CD4-positive, alpha-beta memory T cell (primary cell): ENCODE results near the gene ANKDD1B. TPM values are rescaled to one million over a fixed set of nuclear protein-coding genes. Genes with fewer than 3 reads are reported as not detected.

ENCODE experiments used
- CTCF ChIA-PET: fragments of 350-600 bp; sonication (Branson Sonifier 250); formaldehyde crosslinking; loops from one replicate; lab custom pipeline; 2021; ENCODE audit warnings: inconsistent platforms; ENCODE audit not compliant: partially characterized antibody; lab: Charles Lee
- POLR2A ChIA-PET: fragments of 350-600 bp; sonication (Branson Sonifier 250); formaldehyde crosslinking; loops from one replicate; lab custom pipeline; 2021; ENCODE audit not compliant: partially characterized antibody; lab: Charles Lee
- DNase-seq, 5 donors: peaks; one replicate each; pipeline versions ENCODE4 v3.0.0 to v3.0.0-alpha.2; 2020 to 2022; ENCODE audit warnings: mixed read lengths in 1 of 5
- H3K27ac ChIP-seq: one replicate; pipeline ENCODE4 v1.7.0; 2013; ENCODE audit warnings: low read depth, low read length
- H3K27me3 ChIP-seq: 2 replicates; pipeline ENCODE4 v1.7.0; 2013; ENCODE audit warnings: mild to moderate bottlenecking, low read length, moderate library complexity; ENCODE audit not compliant: insufficient read depth
- H3K36me3 ChIP-seq: 2 replicates; pipeline ENCODE4 v1.7.0; 2013; ENCODE audit warnings: mild to moderate bottlenecking, low read length, moderate library complexity; ENCODE audit not compliant: insufficient read depth
- H3K4me1 ChIP-seq: 2 replicates; pipeline ENCODE4 v1.7.0; 2013; ENCODE audit warnings: mild to moderate bottlenecking, low read length, moderate library complexity; ENCODE audit not compliant: insufficient read depth
- H3K4me3 ChIP-seq, 2 donors: one replicate each; pipeline ENCODE4 v1.7.0; 2013; ENCODE audit warnings: low read length in 2 of 2, mild to moderate bottlenecking in 1 of 2
- H3K9me3 ChIP-seq, 2 donors: one replicate each; pipeline ENCODE4 v1.7.0; 2013; ENCODE audit warnings: low read length in 2 of 2, control low read depth in 1 of 2; ENCODE audit not compliant: control insufficient read depth in 1 of 2
- H3K27ac Mint-ChIP-seq, 7 donors: one replicate each; pipeline ENCODE4 v1.8.0; 2020 to 2021; ENCODE audit warnings: mixed read lengths in 7 of 7, mild to moderate bottlenecking in 6 of 7, inconsistent platforms in 3 of 7, moderate library complexity in 3 of 7
- H3K27me3 Mint-ChIP-seq, 2 donors: one replicate each; pipeline ENCODE4 v1.8.0; 2020 to 2021; ENCODE audit warnings: mixed read lengths in 2 of 2
- H3K36me3 Mint-ChIP-seq, 2 donors: one replicate each; pipeline ENCODE4 v1.8.0; 2020 to 2021; ENCODE audit warnings: mixed read lengths in 2 of 2, inconsistent platforms in 1 of 2, mild to moderate bottlenecking in 1 of 2
- H3K4me1 Mint-ChIP-seq, 4 donors: one replicate each; pipeline ENCODE4 v1.8.0; 2020 to 2021; ENCODE audit warnings: mixed read lengths in 4 of 4, mild to moderate bottlenecking in 1 of 4
- H3K4me3 Mint-ChIP-seq, 8 donors: one replicate each; pipeline ENCODE4 v1.8.0; 2020 to 2021; ENCODE audit warnings: mixed read lengths in 8 of 8, mild to moderate bottlenecking in 7 of 8, moderate library complexity in 6 of 8, inconsistent platforms in 3 of 8
- H3K9me3 Mint-ChIP-seq, 8 donors: one replicate each; pipeline ENCODE4 v1.8.0; 2020 to 2021; ENCODE audit warnings: mixed read lengths in 8 of 8, mild to moderate bottlenecking in 5 of 8, inconsistent platforms in 3 of 8, moderate library complexity in 1 of 8
- intact Hi-C: fragments of 100-400 bp; cut with micrococcal nuclease; formaldehyde crosslinking; loops from one replicate; pipeline ENCODE4 v1.15.1; 2023
- polyA plus RNA-seq, 2 donors: library from polyadenylated mRNA; unstranded; fragments of 300-500 nt; fragmentation: Illumina TruSeq; gene quantifications; one replicate each; pipeline ENCODE4 v1.2.3, GENCODE V29; 2021
- total RNA-seq, 2 experiments: library from RNA; stranded (reverse); gene quantifications; one replicate each; pipeline ENCODE4 v1.2.3, GENCODE V29; 2021

ANKDD1B gene
- total and polyA plus RNA-seq, 4 experiments from 2014 or later, result 0.61 to 0.73 TPM; not detected in 2

- Mint-ChIP-seq H3K27ac (no peak overlapping the region), H3K9me3 (peaks cover 0 to 10% (median 2%) of the 10 kb centered on the region in 8 donors), H3K4me1 (no peaks in the 10 kb centered on the region), H3K4me3 (no peak overlapping the region), H3K27me3 (no peaks in the 10 kb centered on the region), H3K36me3 (peaks cover 0 to 1% of the 10 kb centered on the region in 2 donors)
- no peaks in the 10 kb centered on the region for H3K9me3 ChIP-seq
- no peaks in the 10 kb centered on the region for H3K36me3 ChIP-seq
- no peak for DNase-seq
- POLR2A ChIA-PET, result no interaction called here
- intact Hi-C loops, result no loop called here
- H3K27me3 ChIP-seq, result no peaks in the 10 kb centered on the region
- H3K4me3 ChIP-seq, result no peak overlapping the region
- CTCF ChIA-PET, result no interaction called here
- H3K4me1 ChIP-seq, result no peaks in the 10 kb centered on the region
- no peak overlapping the region for H3K27ac ChIP-seq
These were observed 29.6 kb downstream of the ANKDD1B start for GRCh38 chr5:75640826-75641225.

- H3K9me3 Mint-ChIP-seq, result peaks cover 0 to 6% (median 3%) of the 10 kb centered on the region in 8 donors
- no peak for DNase-seq
- CTCF ChIA-PET, result no interaction called here
These were observed 37.5 kb downstream of the ANKDD1B start for GRCh38 chr5:75648712-75649111.

DNA sequence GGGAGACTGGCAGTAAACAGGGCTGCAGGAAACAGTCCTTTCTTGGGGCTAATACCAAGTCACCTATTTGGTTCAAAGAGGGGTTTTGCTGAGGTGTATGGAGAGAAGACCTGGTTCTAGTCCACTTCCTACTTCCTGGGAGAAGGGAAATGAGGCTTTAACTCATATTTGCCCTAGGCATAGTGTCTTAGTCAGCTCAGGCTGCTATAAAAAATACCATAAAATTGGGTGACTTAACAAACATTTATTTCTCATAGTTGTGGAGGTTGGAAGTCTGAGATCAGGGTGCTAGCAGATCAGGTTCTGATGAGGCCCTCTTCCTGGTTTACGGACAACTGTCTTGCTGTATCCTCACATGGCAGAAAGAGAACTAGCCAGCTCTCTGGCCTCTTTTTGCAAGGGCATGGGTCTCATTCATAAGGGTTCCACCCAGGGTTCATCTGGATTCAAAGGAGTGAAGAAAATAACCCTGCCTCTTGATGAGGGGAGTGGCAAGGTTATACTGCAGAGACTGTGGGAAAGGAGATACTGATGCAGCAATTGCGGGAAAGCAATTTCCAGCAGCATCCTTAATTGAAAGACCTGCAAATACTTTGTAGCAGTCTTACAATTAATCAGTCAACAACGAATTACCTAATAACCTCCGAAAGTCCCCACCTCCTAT lies 40.5 kb downstream of the ANKDD1B start:
- Mint-ChIP-seq H3K27ac (no peak overlapping the region), H3K4me1 (peaks cover 0 to 7% (median 3%) of the 10 kb centered on the region in 4 donors), H3K36me3 (no peaks in the 10 kb centered on the region), H3K27me3 (peaks cover 0 to 4% of the 10 kb centered on the region in 2 donors), H3K9me3 (peaks cover 0 to 6% (median 3%) of the 10 kb centered on the region in 8 donors), H3K4me3 (no peak overlapping the region)
- Histone ChIP-seq H3K36me3 (no peaks in the 10 kb centered on the region), H3K4me3 (no peak overlapping the region), H3K27me3 (no peaks in the 10 kb centered on the region), H3K4me1 (no peaks in the 10 kb centered on the region), H3K27ac (no peak overlapping the region), H3K9me3 (no peaks in the 10 kb centered on the region)
- ChIA-PET POLR2A (no interaction called here), CTCF (no interaction called here)
- intact Hi-C loops, result no loop called here
- no peak for DNase-seq

More at GRCh38 chr5:75648712-75649111, 37.5 kb downstream of the ANKDD1B start:
- no peak overlapping the region for H3K4me3 Mint-ChIP-seq
- H3K27me3 Mint-ChIP-seq, result peaks cover 0 to 2% of the 10 kb centered on the region in 2 donors
- no peaks in the 10 kb centered on the region for H3K36me3 Mint-ChIP-seq
- POLR2A ChIA-PET, result no interaction called here
- H3K27ac Mint-ChIP-seq, result peak overlapping the region in 1 of 7 donors; percentile 17
- H3K4me3 ChIP-seq, result no peak overlapping the region
- H3K27ac ChIP-seq, result no peak overlapping the region
- intact Hi-C loops, result no loop called here
- H3K4me1 Mint-ChIP-seq, result peaks cover 0 to 7% (median 3%) of the 10 kb centered on the region in 4 donors
- H3K4me1 ChIP-seq, result no peaks in the 10 kb centered on the region
- H3K27me3 ChIP-seq, result no peaks in the 10 kb centered on the region
- H3K9me3 ChIP-seq, result no peaks in the 10 kb centered on the region
- no peaks in the 10 kb centered on the region for H3K36me3 ChIP-seq

DNA sequence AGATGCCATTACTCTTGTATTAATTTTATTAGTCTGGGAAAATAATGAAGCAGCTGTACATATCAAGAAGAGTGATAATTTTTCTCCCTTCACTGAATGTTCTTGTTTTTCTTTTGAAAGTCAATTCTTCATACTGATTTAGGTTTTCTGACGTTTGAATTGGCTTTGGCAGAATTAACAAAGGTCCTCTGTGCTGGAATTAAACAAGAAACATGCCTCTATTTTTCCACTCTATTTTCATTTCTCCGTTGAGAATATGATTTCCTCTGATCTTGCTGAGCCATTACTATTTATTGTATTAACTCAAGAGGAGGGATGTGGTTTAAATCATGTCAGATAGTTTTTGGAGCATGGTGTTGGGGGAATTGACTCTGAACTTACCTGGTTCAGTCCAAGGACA lies 42.3 kb downstream of the ANKDD1B start:
- Mint-ChIP-seq H3K36me3 (no peaks in the 10 kb centered on the region), H3K9me3 (peaks cover 0 to 3% (median 0%) of the 10 kb centered on the region in 8 donors), H3K4me1 (peaks cover 0 to 4% (median 2%) of the 10 kb centered on the region in 4 donors), H3K4me3 (no peak overlapping the region), H3K27ac (no peak overlapping the region), H3K27me3 (peaks cover 0 to 2% of the 10 kb centered on the region in 2 donors)
- no peaks in the 10 kb centered on the region for H3K36me3 ChIP-seq
- intact Hi-C loops, result no loop called here
- H3K4me3 ChIP-seq, result no peak overlapping the region
- no peak for DNase-seq
- H3K27ac ChIP-seq, result no peak overlapping the region
- H3K9me3 ChIP-seq, result no peaks in the 10 kb centered on the region
- ChIA-PET POLR2A (no interaction called here), CTCF (no interaction called here)
- H3K4me1 ChIP-seq, result no peaks in the 10 kb centered on the region
- H3K27me3 ChIP-seq, result no peaks in the 10 kb centered on the region

- Mint-ChIP-seq H3K4me3 (no peak overlapping the region), H3K27ac (no peak overlapping the region), H3K9me3 (no peaks in the 10 kb centered on the region), H3K4me1 (no peaks in the 10 kb centered on the region), H3K36me3 (no peaks in the 10 kb centered on the region), H3K27me3 (peaks cover 0 to 2% of the 10 kb centered on the region in 2 donors)
- H3K27me3 ChIP-seq, result no peaks in the 10 kb centered on the region
- intact Hi-C loops, result no loop called here
- CTCF ChIA-PET, result no interaction called here
- H3K4me3 ChIP-seq, result no peak overlapping the region
- POLR2A ChIA-PET, result no interaction called here
- H3K36me3 ChIP-seq, result no peaks in the 10 kb centered on the region
- H3K27ac ChIP-seq, result no peak overlapping the region
- H3K4me1 ChIP-seq, result no peaks in the 10 kb centered on the region
- DNase-seq, result no peak
- no peaks in the 10 kb centered on the region for H3K9me3 ChIP-seq
These were observed 43.5 kb downstream of the ANKDD1B start for GRCh38 chr5:75654693-75655295.

GRCh38 chr5:75656311-75657003 lies 45.2 kb downstream of the ANKDD1B start:
- ChIA-PET CTCF (no interaction called here), POLR2A (no interaction called here)
- DNase-seq, result no peak
- Histone ChIP-seq H3K4me1 (no peaks in the 10 kb centered on the region), H3K4me3 (no peak overlapping the region), H3K27me3 (no peaks in the 10 kb centered on the region), H3K9me3 (no peaks in the 10 kb centered on the region), H3K36me3 (no peaks in the 10 kb centered on the region), H3K27ac (no peak overlapping the region)
- no peaks in the 10 kb centered on the region for H3K4me1 Mint-ChIP-seq
- H3K36me3 Mint-ChIP-seq, result no peaks in the 10 kb centered on the region
- no peak overlapping the region for H3K27ac Mint-ChIP-seq
- H3K9me3 Mint-ChIP-seq, result no peaks in the 10 kb centered on the region
- peaks cover 0 to 2% of the 10 kb centered on the region in 2 donors for H3K27me3 Mint-ChIP-seq
- H3K4me3 Mint-ChIP-seq, result no peak overlapping the region
- intact Hi-C loops, result no loop called here

DNA sequence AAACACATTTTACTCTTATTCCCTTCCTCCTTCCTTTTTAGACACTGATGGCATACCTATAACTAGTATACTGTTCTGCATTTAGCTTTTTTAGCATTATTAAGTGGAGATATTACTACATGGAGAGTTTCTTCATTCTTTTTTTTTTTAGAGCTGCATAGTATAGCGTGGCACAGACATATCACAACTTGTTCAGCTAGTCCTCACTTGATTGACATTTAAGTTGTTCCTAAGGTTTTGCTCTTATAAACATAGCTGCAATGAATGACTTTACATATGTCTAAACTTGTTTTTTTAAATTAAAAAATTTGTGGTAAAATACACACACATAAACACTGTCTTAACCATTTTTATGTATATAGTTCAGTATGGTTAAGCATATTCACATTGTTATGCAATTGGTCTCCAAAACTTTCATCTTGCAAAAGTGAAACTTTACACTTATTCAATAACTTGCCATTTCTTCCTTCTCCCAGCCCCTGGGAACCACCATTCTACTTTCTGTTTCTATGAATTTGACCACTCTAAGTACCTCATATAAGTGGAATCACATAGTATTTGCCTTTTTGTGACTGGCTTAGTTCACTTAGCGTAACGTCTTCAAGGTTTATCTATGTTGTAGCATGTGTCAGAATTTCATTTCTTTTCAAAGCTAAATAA lies 48.7 kb downstream of the ANKDD1B start:
- no peak for DNase-seq
- H3K27ac ChIP-seq, result no peak overlapping the region
- Mint-ChIP-seq H3K27ac (no peak overlapping the region), H3K36me3 (no peaks in the 10 kb centered on the region), H3K4me3 (no peak overlapping the region), H3K9me3 (no peaks in the 10 kb centered on the region), H3K4me1 (no peaks in the 10 kb centered on the region), H3K27me3 (no peaks in the 10 kb centered on the region)
- no peaks in the 10 kb centered on the region for H3K36me3 ChIP-seq
- ChIA-PET CTCF (no interaction called here), POLR2A (no interaction called here)
- no peaks in the 10 kb centered on the region for H3K4me1 ChIP-seq
- no peaks in the 10 kb centered on the region for H3K27me3 ChIP-seq
- intact Hi-C loops, result no loop called here
- no peaks in the 10 kb centered on the region for H3K9me3 ChIP-seq
- H3K4me3 ChIP-seq, result no peak overlapping the region
